ENCODE measurements around the gene UBE2D1. TPM values are rescaled to one million over a fixed set of nuclear protein-coding genes. Genes with fewer than 3 reads are reported as not detected.

The UBE2D1 gene
- total RNA-seq, 1 donor from 2014 or later = 15.6 TPM

- no peak overlapping the region for H3K4me3 ChIP-seq (ENCODE audit: low read depth, low read length)
- no peak for DNase-seq (ENCODE audit: low read depth)
- no peak for TF ChIP-seq CTCF (conservative IDR thresholded peaks at IDR 0.05; ENCODE audit: low read depth, low read length)
Observed at GRCh38 chr10:58322072-58322834, 12.6 kb upstream of the UBE2D1 start.

GRCh38 chr10:58322835-58323209, 12.0 kb upstream of the UBE2D1 start:
- no peak for DNase-seq (ENCODE audit: low read depth)

GRCh38 chr10:58326967-58327381, 7.8 kb upstream of the UBE2D1 start:
- H3K4me3 ChIP-seq (ENCODE audit: low read depth, low read length) = peak overlapping the region; percentile 42
- no peak for TF ChIP-seq CTCF (conservative IDR thresholded peaks at IDR 0.05; ENCODE audit: low read depth, low read length)
- DNase-seq (ENCODE audit: low read depth) = no peak

More at GRCh38 chr10:58322835-58323209, 12.0 kb upstream of the UBE2D1 start:
- TF ChIP-seq CTCF (conservative IDR thresholded peaks at IDR 0.05; ENCODE audit: low read depth, low read length) = no peak
- H3K4me3 ChIP-seq (ENCODE audit: low read depth, low read length) = no peak overlapping the region

- no peak for TF ChIP-seq CTCF (conservative IDR thresholded peaks at IDR 0.05; ENCODE audit: low read depth, low read length)
- H3K4me3 ChIP-seq (ENCODE audit: low read depth, low read length) = no peak overlapping the region
Observed at GRCh38 chr10:58328233-58328632, 6.6 kb upstream of the UBE2D1 start.

GRCh38 chr10:58330431-58330830, 4.4 kb upstream of the UBE2D1 start:
- no peak for TF ChIP-seq CTCF (conservative IDR thresholded peaks at IDR 0.05; ENCODE audit: low read depth, low read length)
- H3K4me3 ChIP-seq (ENCODE audit: low read depth, low read length) = no peak overlapping the region
- no peak for DNase-seq (ENCODE audit: low read depth)

More at GRCh38 chr10:58328233-58328632, 6.6 kb upstream of the UBE2D1 start:
- DNase-seq (ENCODE audit: low read depth) = no peak

- no peak for TF ChIP-seq CTCF (conservative IDR thresholded peaks at IDR 0.05; ENCODE audit: low read depth, low read length)
- DNase-seq (ENCODE audit: low read depth) = no peak
- no peak overlapping the region for H3K4me3 ChIP-seq (ENCODE audit: low read depth, low read length)
Observed at GRCh38 chr10:58331646-58332045, 3.2 kb upstream of the UBE2D1 start.

All from epithelial cell of proximal tubule (primary cell).